Cardiac muscle cell (in vitro differentiated cells and primary cell): Measurements from ENCODE around the gene NAV2. TPM values are rescaled to one million over a fixed set of nuclear protein-coding genes. Genes with fewer than 3 reads are reported as not detected.

Experiments used
- DNase-seq, 2 donors: peaks; one replicate each; pipeline versions ENCODE4 v3.0.0 to v3.0.0-alpha.2; 2010 to 2017; ENCODE audit warnings: low read depth in 1 of 2, low spot score in 1 of 2
- H3K27ac ChIP-seq: fragments of 200-600 bp; sonication (generic); 2 replicates; pipeline ENCODE4 v1.5.1; 2016
- H3K27me3 ChIP-seq: fragments of 200-600 bp; sonication (generic); 2 replicates; pipeline ENCODE4 v1.6.0; 2016; ENCODE audit warnings: control low read depth
- H3K36me3 ChIP-seq: fragments of 200-600 bp; sonication (generic); 2 replicates; pipeline ENCODE4 v1.5.1; 2016; ENCODE audit warnings: control low read depth
- H3K4me1 ChIP-seq: fragments of 200-600 bp; sonication (generic); 2 replicates; pipeline ENCODE4 v1.8.1; 2017; ENCODE audit warnings: low read depth, mild to moderate bottlenecking, mixed run types
- H3K4me3 ChIP-seq: fragments of 200-600 bp; sonication (generic); 2 replicates; pipeline ENCODE4 v1.5.1; 2016; ENCODE audit warnings: mild to moderate bottlenecking
- H3K9me3 ChIP-seq: fragments of 200-600 bp; sonication (generic); 2 replicates; pipeline ENCODE4 v1.5.1; 2017; ENCODE audit warnings: low read depth, mild to moderate bottlenecking, control low read depth
- polyA plus RNA-seq: library from polyadenylated mRNA; unstranded; fragments of >200 nt; fragmentation: Nextera tagmentation; extraction: Ambion mirVana; gene quantifications from 2 replicates; pipeline ENCODE4 v1.2.1, GENCODE V29; 2016
- total RNA-seq: library from RNA; depleted of rRNA; stranded (reverse); fragments of >200 nt; gene quantifications from 2 replicates; pipeline ENCODE4 v1.2.3, GENCODE V29; 2016
- TF ChIP-seq, protein P1 (sequence below): IDR thresholded peaks from 2 replicates; pipeline ENCODE4 v1.5.1; 2012; ENCODE audit warnings: low read depth, mild to moderate bottlenecking, low read length

NAV2 gene
- total and polyA plus RNA-seq, 2 experiments from 2014 or later, result 113 to 164 TPM

DNA sequence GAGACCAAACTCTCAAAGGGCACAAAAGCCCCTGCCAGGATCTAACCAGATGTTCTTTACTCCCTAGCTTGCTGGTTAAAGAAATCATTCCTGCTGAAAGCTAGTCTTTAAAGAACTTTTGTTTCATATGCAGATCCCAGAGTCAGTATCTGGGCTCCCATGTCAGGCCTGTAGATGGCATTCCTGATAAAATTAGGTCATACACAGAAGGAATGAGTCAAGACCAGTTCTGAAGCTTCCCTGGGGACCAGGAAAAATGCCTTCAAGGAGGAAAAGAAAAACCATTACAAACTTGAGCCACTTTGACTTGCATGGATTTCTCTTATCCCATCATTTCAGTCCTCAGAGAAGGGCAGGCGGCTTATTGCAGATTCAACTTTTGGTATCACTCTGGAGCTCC lies 441.7 kb downstream of the NAV2 start:
- Histone ChIP-seq H3K9me3 (no peaks in the 10 kb centered on the region), H3K36me3 (no peaks in the 10 kb centered on the region), H3K27ac (no peak overlapping the region), H3K4me1 (no peaks in the 10 kb centered on the region), H3K4me3 (no peak overlapping the region), H3K27me3 (peaks cover 83% of the 10 kb centered on the region)
- no peak for DNase-seq
- TF ChIP-seq, protein P1, sequence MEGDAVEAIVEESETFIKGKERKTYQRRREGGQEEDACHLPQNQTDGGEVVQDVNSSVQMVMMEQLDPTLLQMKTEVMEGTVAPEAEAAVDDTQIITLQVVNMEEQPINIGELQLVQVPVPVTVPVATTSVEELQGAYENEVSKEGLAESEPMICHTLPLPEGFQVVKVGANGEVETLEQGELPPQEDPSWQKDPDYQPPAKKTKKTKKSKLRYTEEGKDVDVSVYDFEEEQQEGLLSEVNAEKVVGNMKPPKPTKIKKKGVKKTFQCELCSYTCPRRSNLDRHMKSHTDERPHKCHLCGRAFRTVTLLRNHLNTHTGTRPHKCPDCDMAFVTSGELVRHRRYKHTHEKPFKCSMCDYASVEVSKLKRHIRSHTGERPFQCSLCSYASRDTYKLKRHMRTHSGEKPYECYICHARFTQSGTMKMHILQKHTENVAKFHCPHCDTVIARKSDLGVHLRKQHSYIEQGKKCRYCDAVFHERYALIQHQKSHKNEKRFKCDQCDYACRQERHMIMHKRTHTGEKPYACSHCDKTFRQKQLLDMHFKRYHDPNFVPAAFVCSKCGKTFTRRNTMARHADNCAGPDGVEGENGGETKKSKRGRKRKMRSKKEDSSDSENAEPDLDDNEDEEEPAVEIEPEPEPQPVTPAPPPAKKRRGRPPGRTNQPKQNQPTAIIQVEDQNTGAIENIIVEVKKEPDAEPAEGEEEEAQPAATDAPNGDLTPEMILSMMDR, result no peak

DNA sequence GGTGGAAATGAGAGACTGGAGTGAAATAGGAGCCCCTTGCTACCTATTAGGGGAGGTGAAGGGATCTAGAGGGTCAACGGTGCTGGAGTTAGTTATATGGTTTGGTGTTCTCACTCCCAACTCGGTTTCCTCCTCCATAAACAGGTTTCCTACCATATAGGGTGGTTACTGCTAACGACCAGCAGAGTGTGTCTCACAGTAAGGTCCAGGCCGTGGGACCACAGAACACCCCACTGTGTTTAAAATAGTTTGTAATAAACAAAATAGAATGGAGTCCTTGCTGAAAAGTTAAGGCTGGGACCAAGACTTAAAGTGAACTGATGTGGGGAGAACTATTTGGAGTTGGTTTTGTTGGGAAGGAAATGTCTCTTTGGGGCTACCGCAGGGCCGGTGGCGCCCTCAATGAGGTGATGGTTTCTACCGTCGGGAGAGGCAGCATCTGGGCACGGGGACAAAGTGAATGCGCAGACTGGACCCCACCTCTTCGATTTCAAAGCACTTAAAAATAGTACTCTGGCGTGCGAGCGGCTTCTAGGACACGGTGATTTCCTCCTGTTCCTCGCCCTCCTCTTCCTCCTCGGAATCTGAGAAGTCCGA lies 443.1 kb downstream of the NAV2 start:
- Histone ChIP-seq H3K36me3 (no peaks in the 10 kb centered on the region), H3K27ac (no peak overlapping the region), H3K9me3 (no peaks in the 10 kb centered on the region), H3K4me1 (no peaks in the 10 kb centered on the region), H3K4me3 (no peak overlapping the region), H3K27me3 (peaks cover 89% of the 10 kb centered on the region)
- TF ChIP-seq, protein P1, result no peak
- no peak for DNase-seq

- Histone ChIP-seq H3K27me3 (peaks cover 92% of the 10 kb centered on the region), H3K4me1 (no peaks in the 10 kb centered on the region), H3K36me3 (no peaks in the 10 kb centered on the region), H3K9me3 (no peaks in the 10 kb centered on the region), H3K4me3 (no peak overlapping the region), H3K27ac (no peak overlapping the region)
- no peak for DNase-seq
- TF ChIP-seq, protein P1, result no peak
These were observed 443.7 kb downstream of the NAV2 start for GRCh38 chr11:20156280-20156875.

DNA sequence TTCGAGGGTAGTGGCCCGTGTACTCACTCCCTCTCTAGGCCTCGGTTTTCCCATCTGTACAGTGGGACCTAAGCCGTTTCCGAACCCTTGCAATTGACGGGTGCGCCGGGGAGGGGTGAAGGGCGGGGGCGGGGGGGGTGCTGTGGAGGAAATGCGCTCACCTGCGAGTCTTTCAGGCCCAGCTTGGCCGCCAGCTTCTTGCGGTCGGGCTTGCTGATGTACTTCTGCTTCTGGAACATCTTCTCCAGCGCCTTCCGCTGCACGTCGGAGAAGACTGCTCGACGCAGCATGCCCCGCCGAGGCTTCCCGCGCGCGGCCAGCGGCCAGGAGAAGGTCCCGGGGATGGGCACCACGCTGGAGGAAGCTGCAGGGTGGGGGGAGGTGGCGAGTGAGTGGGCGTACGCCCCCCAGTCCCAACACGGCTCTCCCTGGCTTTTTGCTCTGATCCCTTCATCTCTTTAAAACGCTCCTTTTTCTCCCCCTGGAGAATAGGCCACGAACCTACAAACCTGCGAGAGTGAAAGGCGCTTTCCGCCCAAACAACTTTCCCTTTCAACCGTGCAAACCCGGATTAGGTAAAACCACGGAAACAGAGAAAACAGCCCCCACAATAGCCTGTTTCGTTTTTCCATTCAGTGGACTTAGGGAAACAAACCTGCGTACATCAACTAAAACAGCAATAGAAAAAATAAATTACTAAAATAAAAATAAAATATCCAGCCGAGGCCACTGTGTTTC lies 444.4 kb downstream of the NAV2 start:
- no peak for DNase-seq
- peaks cover 96% of the 10 kb centered on the region for H3K27me3 ChIP-seq
- TF ChIP-seq, protein P1, result no peak
- no peaks in the 10 kb centered on the region for H3K4me1 ChIP-seq
- H3K9me3 ChIP-seq, result no peaks in the 10 kb centered on the region
- no peak overlapping the region for H3K4me3 ChIP-seq
- H3K27ac ChIP-seq, result no peak overlapping the region
- no peaks in the 10 kb centered on the region for H3K36me3 ChIP-seq

DNA sequence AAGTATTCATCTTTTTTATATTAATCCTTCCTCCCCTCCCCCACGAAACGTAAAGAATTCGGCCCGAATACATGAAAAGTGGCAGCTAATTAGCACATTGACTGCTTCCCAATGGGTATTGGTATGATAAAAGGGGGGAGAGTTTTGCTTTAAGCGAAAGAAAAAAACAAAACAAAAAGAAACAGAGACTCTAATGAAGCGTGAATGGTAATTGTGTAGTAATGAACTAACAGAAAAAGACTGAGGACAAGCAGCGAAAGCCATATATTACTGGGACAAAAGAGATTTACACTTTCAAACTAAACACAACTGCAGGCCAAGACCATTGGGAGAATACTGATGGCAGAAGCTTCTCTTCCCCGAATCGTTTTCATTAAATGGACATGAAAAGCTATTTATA lies 445.1 kb downstream of the NAV2 start:
- Histone ChIP-seq H3K9me3 (no peaks in the 10 kb centered on the region), H3K27me3 (peaks cover 99% of the 10 kb centered on the region), H3K36me3 (no peaks in the 10 kb centered on the region), H3K4me1 (no peaks in the 10 kb centered on the region), H3K4me3 (no peak overlapping the region), H3K27ac (no peak overlapping the region)
- DNase-seq, result no peak
- TF ChIP-seq, protein P1, result no peak
